GM12878 (cell line): ENCODE results near the gene ITGB5.

Source experiments
- CTCF ChIP-seq, 3 experiments: IDR thresholded peaks in 2 of 3; conservative IDR thresholded peaks in 1 of 3; 2 replicates each; pipeline ENCODE4 v1.5.1; 2011; ENCODE audit warnings: low read depth in 3 of 3, low read length in 3 of 3, mild to moderate bottlenecking in 3 of 3, control low read depth in 2 of 3, moderate library complexity in 2 of 3, inconsistent platforms in 1 of 3, mixed read lengths in 1 of 3; ENCODE audit not compliant: control insufficient read depth in 2 of 3, insufficient read depth in 1 of 3; ENCODE audit errors: extremely low read depth in 1 of 3
- FOXM1 ChIP-seq: IDR thresholded peaks from 2 replicates; pipeline ENCODE4 v1.6.1; 2012; ENCODE audit warnings: low read depth, mild to moderate bottlenecking, inconsistent platforms, low read length, moderate library complexity
- GABPA ChIP-seq: IDR thresholded peaks from 2 replicates; pipeline ENCODE4 v1.6.1; 2014; ENCODE audit warnings: antibody characterized with exemption, low read depth, mild to moderate bottlenecking, inconsistent platforms
- JUNB ChIP-seq: IDR thresholded peaks from 2 replicates; pipeline ENCODE4 v1.6.1; 2016; ENCODE audit warnings: antibody characterized with exemption, mild to moderate bottlenecking
- MLLT1 ChIP-seq: fragments of 450-650 bp; IDR thresholded peaks from 2 replicates; pipeline ENCODE4 v1.6.1; 2016; ENCODE audit warnings: mild to moderate bottlenecking
- NFIC ChIP-seq: IDR thresholded peaks from 2 replicates; pipeline ENCODE4 v1.6.1; 2012; ENCODE audit warnings: low read depth, mild to moderate bottlenecking, inconsistent platforms, low read length, moderate library complexity
- PBX3 ChIP-seq: IDR thresholded peaks from 2 replicates; pipeline ENCODE4 v1.6.1; 2011; ENCODE audit warnings: mild to moderate bottlenecking, low read depth, low read length, moderate library complexity; ENCODE audit not compliant: insufficient replicate concordance
- ZNF24 ChIP-seq: fragments of 450-650 bp; IDR thresholded peaks from 2 replicates; pipeline ENCODE4 v1.6.1; 2017; ENCODE audit warnings: antibody characterized with exemption, mild to moderate bottlenecking

GRCh38 chr3:124809039-124809438, 78.1 kb downstream of the ITGB5 start:
- TF ChIP-seq CTCF (IDR thresholded peaks at IDR 0.05 in 2 of 3, conservative IDR thresholded peaks at IDR 0.05 in 1 of 3; ENCODE audit: control insufficient read depth in 2 of 3, extremely low read depth in 1 of 3, insufficient read depth in 1 of 3, low read depth in 3 of 3, low read length in 3 of 3) (no peak), GABPA (no peak), NFIC (no peak), PBX3 (no peak), MLLT1 (no peak), ZNF24 (no peak), JUNB (no peak), FOXM1 (no peak)
